Epidermal melanocyte (primary cell): ENCODE data around the gene TAAR1.
"Not testable (repeated sequence)": the region's sequence is repeated elsewhere in the genome, so short reads cannot be mapped to it uniquely, and the experiment has no call there.

Source experiments
- DNase-seq: peaks from one replicate; pipeline ENCODE4 v3.0.0; 2011; ENCODE audit warnings: low spot score; ENCODE audit not compliant: insufficient read length

TAAR1 gene, protein sequence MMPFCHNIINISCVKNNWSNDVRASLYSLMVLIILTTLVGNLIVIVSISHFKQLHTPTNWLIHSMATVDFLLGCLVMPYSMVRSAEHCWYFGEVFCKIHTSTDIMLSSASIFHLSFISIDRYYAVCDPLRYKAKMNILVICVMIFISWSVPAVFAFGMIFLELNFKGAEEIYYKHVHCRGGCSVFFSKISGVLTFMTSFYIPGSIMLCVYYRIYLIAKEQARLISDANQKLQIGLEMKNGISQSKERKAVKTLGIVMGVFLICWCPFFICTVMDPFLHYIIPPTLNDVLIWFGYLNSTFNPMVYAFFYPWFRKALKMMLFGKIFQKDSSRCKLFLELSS

DNA sequence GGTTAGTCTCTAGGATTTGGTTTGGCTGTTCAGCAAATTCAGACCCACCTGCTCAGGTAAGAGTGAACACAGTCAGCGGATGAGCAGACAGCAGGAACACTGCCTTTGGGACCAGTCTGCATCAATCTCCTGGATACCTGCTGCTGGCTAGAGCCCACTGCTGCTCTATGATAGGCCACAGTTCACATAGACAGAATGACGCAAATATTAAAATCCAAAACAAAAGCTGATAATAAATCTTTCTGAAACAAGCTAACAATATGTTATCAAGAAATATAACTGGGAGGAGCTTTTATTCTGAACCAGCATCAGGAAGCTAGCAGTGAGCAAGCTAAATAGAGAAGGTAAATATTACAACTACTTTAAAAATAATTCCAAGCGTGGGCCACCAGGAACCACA lies at the start of gene TAAR1:
Gene TAAR1, minus strand, starts transcription at position 101 of the 400 bp plus-strand sequence. CDS start 13,179 bp downstream, outside the sequence.
- DNase-seq, result no peak

DNA sequence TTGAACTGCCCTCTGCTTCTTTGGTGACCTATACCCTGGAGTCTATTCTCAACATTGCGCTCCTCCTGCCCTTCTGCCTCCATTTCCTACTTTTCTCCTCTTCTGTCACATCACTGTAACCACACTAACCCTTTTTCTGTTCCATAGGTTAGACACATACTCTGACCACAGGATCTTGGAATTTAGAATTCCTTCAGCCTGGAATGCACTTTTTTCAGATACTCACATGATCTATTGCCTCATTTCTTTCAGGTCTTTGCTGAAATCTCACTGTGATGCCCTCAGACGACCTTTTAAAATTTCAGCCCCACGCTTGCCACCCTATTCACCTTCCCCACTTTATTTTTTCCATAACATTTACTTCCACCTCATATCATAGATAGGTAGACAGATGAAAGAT lies 49.8 kb upstream of the TAAR1 start:
- no peak for DNase-seq

DNA sequence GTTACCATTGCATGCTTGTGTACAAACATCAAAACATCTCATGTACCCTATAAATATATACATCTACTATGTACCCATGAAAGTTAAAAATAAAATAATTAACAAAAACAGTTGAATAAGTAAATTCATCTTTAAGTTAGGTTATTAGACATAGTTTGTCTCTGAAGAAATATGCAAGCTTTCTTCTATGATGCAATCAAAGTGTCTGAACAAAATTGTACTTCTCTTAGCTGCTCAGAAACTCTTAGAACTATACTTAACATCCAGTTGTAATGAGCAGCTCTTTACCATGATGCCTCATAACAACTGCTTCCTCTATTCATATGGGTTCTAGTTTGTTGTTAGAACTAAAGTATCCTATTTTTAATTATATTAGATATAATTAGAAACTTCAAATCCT lies 49.0 kb upstream of the TAAR1 start:
- DNase-seq, result no peak

DNA sequence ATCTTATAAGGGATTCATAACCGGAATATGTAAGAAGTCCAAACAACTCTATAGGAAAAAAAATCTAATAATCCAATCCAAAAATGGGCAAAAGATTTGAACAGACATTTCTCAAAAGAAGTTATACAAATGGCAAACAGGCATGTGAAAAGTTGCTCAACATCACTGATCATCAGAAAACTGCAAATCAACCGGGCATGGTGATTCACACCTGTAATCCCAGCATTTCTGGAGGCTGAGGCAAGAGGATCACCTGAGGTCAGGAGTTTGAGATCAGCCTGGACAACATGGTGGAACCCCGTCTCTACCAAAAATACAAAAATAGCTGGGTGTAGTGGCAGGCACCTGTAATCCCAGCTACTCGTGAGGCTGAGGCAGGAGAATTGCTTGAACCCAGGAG lies 47.8 kb upstream of the TAAR1 start:
- DNase-seq, result not testable (repeated sequence)

DNA sequence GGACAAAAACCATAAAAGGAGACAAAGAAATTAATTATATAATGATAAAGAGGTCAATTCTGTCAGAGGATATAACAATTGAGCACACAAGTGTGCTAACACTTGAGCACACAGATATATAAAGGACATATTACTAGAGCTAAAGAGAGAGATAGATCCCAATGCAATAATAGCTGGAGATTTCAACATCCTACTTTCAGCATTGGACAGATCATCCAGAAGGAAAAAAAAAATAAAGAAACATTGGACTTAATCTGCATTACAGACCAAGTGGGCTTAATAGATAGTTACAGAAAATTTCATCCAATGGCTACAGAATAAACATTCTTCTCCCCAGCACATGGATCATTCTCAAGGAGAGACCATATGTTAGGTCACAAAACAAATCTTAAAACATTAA lies 45.0 kb upstream of the TAAR1 start:
- DNase-seq, result no peak

DNA sequence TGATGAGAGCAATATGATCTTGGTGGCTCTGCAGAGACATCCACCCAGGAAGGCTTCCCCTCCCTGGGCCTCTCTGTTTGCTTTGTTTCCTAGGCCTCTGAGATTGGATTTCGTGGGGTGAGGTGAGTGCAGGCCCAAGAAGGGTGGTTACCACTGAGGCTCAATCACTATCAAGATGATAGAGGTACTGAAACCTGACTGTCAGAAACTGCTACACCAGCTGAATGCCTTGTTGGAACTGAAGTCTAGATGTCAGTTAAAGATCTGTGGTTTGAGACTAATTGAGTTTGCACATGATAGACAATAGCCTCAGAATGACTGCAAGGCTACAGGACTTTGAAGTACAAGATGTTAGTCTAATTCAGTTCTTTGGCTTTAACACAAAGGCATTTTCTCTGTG lies 39.6 kb upstream of the TAAR1 start:
- no peak for DNase-seq

DNA sequence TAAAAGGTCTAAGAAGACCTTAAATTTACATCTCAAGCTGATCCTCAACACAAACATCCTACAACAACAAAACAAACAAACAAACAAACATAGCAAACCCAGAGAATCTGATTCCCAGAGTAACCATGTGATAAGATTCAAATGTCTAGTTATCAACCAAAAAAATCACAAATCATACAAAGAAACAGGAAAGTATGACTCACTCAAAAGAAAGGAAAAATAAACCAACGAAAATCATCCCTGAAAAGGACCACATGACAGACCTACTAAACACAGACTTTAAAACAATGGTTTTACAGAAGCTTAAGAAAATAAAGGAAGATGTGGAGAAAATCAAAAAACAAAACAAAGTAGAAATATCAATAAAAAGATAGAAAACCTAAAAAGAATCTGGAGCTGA lies 36.8 kb upstream of the TAAR1 start:
- DNase-seq, result no peak

DNA sequence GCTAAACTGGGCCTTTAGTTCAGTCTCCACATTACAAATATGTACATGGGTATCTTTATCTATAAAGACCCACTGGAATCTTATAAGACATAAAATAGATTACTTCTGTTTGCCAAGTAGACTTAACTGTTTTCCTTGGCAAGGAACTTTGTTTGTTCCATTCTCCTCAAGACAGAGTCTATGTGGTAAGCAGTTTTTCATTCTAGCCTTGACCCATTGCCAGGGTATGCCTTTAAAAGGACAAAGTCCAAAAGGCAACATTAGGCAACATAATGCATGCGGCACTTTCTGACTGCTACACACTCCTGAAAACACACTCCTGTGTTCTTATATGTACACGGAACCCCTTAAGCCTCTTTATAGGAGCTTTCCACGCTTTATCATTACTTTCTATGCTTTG lies 34.5 kb upstream of the TAAR1 start:
- DNase-seq, result no peak

DNA sequence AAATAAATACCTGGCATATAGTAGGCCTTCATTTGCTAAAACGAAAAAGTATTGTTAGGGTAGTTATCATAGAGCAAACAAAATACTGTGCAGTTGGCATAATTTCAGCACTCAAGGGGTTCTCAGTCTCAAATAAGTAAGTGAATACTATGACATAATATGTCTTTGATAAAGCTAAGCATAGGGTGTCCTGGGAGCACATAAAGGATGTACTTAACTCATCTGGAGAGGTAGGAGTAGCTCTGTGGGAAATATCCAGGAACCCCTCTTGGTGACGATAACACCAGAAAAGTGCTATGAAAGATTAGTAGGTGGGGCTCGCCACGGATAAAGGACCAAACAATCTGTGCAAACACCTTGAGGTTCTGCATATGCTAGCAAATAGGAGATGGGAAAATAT lies 31.7 kb upstream of the TAAR1 start:
- no peak for DNase-seq

DNA sequence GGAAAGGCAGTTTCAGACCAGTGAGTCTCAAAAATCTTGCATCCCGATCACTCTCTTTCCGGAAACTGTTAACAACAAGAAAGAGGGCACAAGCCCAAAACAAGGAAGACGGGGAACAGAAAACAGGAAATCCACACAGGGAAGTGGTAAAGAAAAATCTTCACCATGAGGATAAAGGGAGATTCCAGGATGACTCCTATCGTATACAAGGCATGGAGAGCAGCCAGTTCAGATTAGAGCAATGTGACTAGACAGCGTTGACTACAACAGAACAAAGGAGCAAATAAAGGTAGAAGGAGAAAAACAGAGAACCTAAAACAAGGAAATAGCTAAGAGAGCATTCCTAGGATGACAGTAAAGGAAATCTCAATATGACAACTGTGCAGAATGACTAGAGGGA lies 28.3 kb upstream of the TAAR1 start:
- DNase-seq, result no peak

DNA sequence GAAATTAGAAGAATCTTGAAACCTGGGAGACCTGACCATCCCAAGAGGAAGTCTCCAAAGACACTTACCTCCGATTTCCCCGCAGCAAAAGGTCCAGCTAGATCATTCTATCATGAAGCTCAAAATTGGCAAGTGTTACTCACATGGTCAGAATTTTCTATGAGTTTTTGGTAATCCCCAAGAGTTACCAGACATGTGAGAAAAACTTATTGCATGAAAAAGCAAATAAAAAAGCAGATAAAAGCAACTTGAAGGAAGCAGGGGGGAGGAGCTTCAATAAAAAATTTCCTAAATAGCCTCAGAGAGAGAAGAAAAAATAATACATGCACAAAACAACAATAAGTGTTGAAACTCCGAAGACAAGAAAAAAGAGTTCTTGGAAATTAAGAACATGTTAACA lies 27.5 kb upstream of the TAAR1 start:
- no peak for DNase-seq

DNA sequence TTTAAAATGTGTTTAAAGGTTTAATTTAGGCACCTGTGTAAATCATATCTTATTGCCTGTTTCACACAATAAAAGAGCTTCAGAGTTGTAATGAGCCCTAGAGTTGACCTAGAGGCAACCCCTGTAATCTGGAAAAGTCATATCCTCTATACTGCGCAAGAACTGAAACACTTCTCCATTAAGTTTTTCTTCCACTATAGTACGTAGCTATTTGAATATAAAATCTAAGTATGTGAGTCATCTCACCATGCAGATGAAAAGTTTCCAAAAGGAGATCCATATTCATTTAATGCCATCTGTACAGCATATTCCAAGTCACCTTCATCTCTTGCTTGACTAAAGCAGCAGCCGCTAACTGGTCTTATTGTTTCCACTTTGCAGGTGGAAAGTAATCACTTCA lies 26.0 kb upstream of the TAAR1 start:
- DNase-seq, result no peak

DNA sequence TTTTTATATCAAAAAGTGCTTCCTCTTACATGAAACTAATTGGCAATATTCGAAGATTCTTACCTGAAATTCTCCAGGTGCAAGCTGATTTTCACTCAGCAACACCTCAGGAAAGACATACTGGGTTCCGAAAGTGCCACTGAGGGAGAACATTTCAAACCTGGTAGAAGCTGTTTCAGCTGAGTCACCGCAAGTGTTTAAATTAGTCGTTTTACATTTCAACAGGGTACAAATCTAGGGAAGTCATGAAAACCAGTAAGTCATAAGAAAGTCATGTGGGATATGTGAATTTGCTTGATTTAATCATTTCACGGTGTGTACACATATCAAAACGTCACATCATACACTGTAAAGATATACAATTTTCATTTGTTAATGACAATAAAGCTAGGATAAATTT lies 25.3 kb upstream of the TAAR1 start:
- no peak for DNase-seq

DNA sequence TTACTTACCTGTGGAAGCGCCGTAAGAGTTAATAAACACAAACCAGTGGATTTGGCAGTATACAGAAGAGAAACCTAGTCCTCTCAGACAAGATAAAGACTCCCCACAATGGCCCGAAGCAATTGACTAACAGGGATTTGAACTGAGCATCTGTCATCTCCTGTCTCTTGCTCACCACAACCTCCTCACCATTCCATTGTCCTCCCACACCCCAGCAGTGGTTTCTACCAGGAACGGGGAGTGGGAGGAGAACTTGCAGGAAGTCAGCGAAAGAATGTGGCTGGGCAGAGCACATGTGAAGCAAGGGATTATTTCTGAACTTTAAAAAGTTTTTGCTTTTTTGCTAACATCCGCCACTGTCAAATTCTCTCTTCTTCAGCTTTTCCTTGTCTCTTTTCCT lies 24.6 kb upstream of the TAAR1 start:
- DNase-seq, result no peak

DNA sequence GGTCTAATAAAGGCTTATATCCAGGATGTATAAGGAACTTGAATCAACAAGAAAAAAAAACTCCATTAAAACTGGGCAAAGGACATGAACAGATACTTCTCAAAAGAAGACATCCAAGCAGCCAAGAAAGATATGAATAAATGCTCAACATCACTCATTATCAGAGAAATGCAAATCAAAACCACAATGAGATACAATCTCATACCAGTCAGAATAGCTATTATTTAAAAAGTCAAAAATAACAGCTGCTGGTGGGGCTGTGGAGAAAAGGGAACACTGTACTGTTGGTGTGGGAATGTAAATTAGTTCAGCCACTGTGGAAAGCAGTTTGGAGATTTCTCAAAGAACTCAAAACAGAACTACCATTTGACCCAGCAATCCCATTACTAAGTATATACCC lies 20.1 kb upstream of the TAAR1 start:
- not testable (repeated sequence) for DNase-seq

DNA sequence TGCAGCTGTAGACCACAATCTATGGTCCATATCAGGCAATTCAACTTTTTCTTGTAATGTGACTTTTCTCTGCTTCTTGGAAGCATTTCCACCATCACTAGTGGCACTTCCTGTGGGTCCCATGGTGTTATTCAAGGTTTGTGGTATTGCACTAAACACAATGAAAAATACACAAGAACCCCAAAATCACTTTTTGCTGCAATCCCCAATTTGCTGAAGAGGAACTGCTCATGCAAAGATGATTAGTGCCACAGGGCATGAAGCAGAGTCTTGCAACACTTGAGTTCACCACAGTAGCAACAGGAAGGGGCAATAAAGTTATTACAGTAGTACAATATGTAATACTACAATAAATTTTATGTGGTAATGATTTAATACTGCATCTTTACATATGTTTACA lies 16.8 kb upstream of the TAAR1 start:
- DNase-seq, result no peak

DNA sequence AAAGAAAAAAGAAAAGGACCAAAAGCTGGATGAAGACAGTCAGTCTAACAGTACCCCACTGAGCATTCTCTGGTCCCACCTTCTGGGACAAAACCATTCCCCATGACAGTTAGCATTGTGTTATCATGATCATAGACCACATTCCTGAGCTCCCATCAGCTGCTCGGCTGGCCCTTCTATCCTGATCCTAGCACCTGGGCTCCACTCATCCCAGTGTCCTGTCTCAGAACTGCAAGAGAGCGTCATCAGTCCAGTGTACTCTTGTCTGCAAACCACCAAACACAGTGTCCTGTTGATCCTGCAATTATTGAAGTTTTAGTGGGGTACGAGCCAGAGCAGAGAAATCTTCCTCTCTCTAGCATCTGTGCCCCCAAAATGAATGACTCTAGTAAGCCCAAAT lies 16.0 kb upstream of the TAAR1 start:
- DNase-seq, result no peak

DNA sequence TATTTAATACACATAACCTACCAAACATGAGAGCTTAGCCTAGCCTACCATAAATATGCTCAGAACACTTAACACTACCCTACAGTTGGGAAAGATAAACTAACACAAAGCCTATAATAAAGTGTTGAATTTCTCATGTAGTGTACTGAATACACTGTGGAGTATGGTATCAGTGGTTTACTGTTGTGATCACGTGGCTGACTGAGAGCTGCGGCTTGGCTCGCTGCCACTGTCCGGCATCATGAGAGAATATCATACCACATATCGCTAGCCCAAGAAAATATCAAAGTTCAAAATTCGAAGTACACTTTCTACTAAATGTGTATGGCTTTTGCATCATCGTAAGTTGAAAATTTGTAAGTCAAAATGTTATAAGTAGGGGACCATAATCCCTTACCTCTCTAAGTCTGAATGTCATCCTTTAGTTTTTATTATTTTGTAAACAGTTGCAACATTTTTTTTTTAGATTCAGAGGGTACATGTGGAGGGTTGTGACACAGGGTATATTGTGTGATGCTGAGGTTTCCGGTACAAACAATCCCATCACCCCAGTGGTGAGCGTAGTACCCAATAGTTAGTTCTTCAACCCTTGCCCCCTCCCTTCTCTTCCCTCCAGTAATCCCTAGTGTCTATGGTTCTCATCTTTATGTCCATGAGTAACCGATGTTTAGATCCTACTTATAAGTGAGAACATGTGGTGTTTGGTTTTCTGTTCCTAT lies 14.6 kb upstream of the TAAR1 start:
- peak; percentile 26 for DNase-seq

DNA sequence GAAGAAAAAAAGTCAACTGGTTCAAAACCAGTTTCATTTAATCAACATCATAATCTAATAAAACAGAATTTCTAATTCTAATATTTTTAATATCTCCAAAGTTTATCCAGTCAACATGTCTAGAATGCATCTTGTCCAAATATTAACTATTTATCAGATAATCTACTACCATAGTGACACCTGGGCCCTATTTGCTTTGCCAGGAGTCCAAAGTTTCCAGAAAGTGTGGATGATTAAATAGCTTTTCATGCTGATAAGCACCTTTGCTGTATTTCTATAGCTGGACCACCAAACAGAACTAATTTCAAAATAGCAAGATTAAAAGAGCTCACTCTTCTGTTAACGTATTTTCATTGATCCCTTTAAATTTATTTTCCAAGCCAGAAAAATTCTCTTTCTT lies 12.3 kb upstream of the TAAR1 start:
- no peak for DNase-seq

DNA sequence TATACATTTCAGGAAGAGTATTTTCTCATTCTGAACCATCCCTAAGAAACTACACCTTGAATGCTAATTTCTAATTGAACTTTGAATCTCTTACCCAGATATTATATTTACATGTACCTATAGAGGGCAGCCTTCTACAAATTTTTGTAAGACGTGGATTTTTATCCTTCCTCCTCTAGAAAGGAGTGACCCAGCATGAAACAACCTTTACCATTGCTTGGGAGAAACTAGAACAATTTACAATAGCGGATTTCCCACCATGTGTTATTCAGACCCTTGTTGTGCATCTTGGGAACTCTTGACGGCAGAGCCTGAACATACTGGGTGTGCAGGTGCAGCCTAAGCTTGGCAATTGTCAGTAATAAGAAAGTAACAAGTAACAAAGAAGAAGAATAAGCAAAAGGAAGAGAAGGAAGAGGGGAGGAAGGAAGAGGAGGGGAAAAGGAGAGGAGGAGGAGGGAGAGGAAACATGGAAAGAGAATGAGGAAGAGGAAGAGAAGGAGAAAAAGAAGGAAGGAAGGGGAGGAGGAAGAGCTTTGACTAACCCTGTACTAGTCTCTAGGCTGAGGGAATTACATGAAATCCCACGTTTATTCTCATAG lies 10.8 kb upstream of the TAAR1 start:
- peak; percentile 20 for DNase-seq

DNA sequence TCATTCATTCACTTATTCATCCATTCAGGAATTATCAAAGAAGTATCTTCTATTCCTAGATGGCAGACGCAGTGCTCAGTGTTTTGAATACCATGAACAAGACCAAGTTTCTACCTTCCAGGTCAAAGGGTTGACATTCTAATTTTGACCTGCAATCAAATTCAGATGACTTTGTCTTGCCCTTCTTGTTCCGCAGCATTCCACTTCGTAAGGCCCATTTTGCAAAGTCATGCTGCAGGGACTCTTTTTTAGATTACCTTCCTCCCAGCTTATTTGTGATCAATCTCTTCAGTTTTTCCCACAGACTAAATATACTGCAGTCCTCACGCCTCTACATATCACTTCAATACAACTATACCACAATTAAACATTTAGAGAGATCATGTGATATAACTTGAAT lies 7.1 kb upstream of the TAAR1 start:
- no peak for DNase-seq

DNA sequence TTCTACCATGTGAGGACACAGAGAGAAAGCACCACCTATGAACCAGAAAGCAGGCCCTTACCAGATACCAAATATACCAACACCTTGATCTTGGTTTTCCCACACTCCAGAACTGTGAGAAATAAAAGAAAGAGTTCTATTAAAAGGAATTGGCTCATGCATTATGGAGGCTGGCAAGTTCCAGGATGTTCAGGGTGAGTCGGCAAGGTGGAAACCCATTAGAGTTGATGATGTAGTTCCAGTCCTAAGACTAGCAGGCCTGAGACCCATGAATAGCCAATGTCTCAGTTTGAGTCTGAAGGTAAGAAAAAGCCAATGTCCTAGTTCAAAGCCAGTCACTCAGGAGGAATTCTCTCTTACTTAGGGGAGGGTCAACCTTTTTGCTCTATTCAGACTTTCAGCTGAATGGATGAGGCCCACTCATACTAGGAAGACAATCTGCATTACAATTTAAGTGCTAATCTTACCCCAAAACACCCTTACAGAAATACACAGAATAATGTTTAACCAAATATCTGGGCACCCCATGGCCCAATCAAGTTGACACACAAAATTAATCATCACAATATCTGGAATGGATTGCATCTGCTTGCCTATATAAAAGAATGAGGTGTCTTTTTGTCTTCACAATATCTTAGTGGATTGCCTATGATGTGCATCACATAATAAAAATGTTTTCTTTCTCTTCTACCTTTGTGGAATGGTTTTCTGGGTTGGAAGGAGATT lies 5.5 kb upstream of the TAAR1 start:
- no peak for DNase-seq
